Nephron (organoid): ENCODE data around the gene SH3BP5.
A peak's percentile ranks its signal among the peaks of the same experiment; 100 is the strongest.

Source experiments
- H3K27ac Mint-ChIP-seq, 3 experiments: 2 replicates each; pipeline ENCODE4 v1.8.0; 2020; ENCODE audit warnings: mixed read lengths in 3 of 3, mild to moderate bottlenecking in 2 of 3, moderate library complexity in 1 of 3
- H3K27me3 Mint-ChIP-seq: 2 replicates; pipeline ENCODE4 v1.8.0; 2021; ENCODE audit warnings: low read depth, mild to moderate bottlenecking, moderate library complexity, mixed read lengths
- H3K36me3 Mint-ChIP-seq: 2 replicates; pipeline ENCODE4 v1.8.0; 2020; ENCODE audit warnings: low read depth, mixed read lengths
- H3K4me1 Mint-ChIP-seq: 2 replicates; pipeline ENCODE4 v1.8.0; 2020; ENCODE audit warnings: mixed read lengths
- H3K4me3 Mint-ChIP-seq, 3 experiments: 2 replicates each; pipeline ENCODE4 v1.8.0; 2020; ENCODE audit warnings: mild to moderate bottlenecking in 3 of 3, mixed read lengths in 3 of 3, moderate library complexity in 2 of 3
- H3K9me3 Mint-ChIP-seq: 2 replicates; pipeline ENCODE4 v1.8.0; 2020; ENCODE audit warnings: mixed read lengths
- TF ChIP-seq, protein P1 (sequence below), 3 experiments: fragments of 200-600 bp; sonication (generic); IDR thresholded peaks; one replicate each; pipeline ENCODE4 v1.5.0; 2021; ENCODE audit warnings: antibody characterized with exemption in 3 of 3; ENCODE audit not compliant: unreplicated experiment in 3 of 3

The SH3BP5 gene

GRCh38 chr3:15329046-15330005 lies 3.1 kb downstream of the SH3BP5 start:
- TF ChIP-seq, protein P1, sequence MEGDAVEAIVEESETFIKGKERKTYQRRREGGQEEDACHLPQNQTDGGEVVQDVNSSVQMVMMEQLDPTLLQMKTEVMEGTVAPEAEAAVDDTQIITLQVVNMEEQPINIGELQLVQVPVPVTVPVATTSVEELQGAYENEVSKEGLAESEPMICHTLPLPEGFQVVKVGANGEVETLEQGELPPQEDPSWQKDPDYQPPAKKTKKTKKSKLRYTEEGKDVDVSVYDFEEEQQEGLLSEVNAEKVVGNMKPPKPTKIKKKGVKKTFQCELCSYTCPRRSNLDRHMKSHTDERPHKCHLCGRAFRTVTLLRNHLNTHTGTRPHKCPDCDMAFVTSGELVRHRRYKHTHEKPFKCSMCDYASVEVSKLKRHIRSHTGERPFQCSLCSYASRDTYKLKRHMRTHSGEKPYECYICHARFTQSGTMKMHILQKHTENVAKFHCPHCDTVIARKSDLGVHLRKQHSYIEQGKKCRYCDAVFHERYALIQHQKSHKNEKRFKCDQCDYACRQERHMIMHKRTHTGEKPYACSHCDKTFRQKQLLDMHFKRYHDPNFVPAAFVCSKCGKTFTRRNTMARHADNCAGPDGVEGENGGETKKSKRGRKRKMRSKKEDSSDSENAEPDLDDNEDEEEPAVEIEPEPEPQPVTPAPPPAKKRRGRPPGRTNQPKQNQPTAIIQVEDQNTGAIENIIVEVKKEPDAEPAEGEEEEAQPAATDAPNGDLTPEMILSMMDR (IDR thresholded peaks at IDR 0.05; ENCODE audit: unreplicated experiment in 3 of 3) = no peak
- H3K4me1 Mint-ChIP-seq = peaks cover 75% of the 10 kb centered on the region

DNA sequence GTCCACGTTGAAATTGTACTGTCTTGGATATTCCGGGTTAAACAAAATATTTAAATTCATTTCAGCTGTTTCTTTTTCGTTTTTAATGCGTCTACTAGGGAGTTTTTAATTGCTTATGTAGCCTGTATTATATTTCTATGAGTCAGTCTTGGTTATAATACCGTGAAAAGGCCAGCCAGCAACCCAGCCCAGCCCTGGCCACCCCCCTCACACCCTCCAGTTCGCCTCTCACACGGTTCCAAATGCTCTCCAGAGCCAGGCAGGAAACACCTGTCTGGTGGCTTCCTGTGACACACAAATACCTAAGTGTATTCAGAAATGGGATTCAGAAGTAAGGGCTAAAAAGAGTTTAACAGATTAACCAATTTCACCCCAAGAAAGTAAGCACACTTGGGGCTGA lies 4.4 kb downstream of the SH3BP5 start:
- H3K36me3 Mint-ChIP-seq = peaks cover 15% of the 10 kb centered on the region
- H3K27me3 Mint-ChIP-seq = peaks cover 3% of the 10 kb centered on the region
- peak overlapping the region in 1 of 3 experiments; percentile 49 for H3K4me3 Mint-ChIP-seq

More at GRCh38 chr3:15329046-15330005, 3.1 kb downstream of the SH3BP5 start:
- H3K27me3 Mint-ChIP-seq = peaks cover 4% of the 10 kb centered on the region
- peak overlapping the region; percentile 84 to 93 (median 93) for H3K27ac Mint-ChIP-seq
- H3K9me3 Mint-ChIP-seq = no peaks in the 10 kb centered on the region
- H3K4me3 Mint-ChIP-seq = peak overlapping the region; percentile 93 to 97 (median 96)
- peaks cover 12% of the 10 kb centered on the region for H3K36me3 Mint-ChIP-seq

GRCh38 chr3:15326673-15327072 lies 5.7 kb downstream of the SH3BP5 start:
- Mint-ChIP-seq H3K27ac (peak overlapping the region; percentile 79 to 93 (median 91)), H3K27me3 (no peaks in the 10 kb centered on the region), H3K36me3 (peaks cover 15% of the 10 kb centered on the region), H3K9me3 (no peaks in the 10 kb centered on the region), H3K4me3 (peak overlapping the region in 1 of 3 experiments; percentile 14), H3K4me1 (peaks cover 80% of the 10 kb centered on the region)
- TF ChIP-seq, protein P1 (IDR thresholded peaks at IDR 0.05; ENCODE audit: unreplicated experiment in 3 of 3) = no peak

More for the DNA sequence above, 4.4 kb downstream of the SH3BP5 start:
- Mint-ChIP-seq H3K4me1 (peaks cover 84% of the 10 kb centered on the region), H3K27ac (peak overlapping the region; percentile 64 to 93 (median 70)), H3K9me3 (no peaks in the 10 kb centered on the region)
- TF ChIP-seq, protein P1 (IDR thresholded peaks at IDR 0.05; ENCODE audit: unreplicated experiment in 3 of 3) = no peak

DNA sequence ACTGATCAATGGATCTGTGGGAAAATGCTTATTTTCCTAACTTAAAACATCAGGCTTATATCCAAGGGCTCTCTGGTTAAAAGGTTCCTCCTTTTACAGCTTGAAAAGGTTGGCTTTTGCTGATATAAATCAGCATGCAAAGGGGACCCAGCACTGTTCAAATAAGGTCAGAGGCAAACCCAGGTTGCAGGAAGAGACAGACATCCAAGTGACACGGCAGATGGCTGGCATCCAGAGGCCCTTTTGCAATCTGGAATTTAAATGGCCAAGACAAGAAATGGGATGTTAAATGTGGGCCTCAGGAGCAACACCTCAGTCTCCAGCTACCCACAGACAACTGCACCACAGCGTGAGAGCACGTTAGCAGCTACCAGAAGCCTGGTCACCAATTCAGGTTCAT lies 6.3 kb downstream of the SH3BP5 start:
- Mint-ChIP-seq H3K27me3 (no peaks in the 10 kb centered on the region), H3K9me3 (no peaks in the 10 kb centered on the region), H3K4me1 (peaks cover 80% of the 10 kb centered on the region), H3K4me3 (peak overlapping the region in 1 of 3 experiments; percentile 51), H3K27ac (peak overlapping the region; percentile 79 to 93 (median 91)), H3K36me3 (peaks cover 15% of the 10 kb centered on the region)
- TF ChIP-seq, protein P1 (IDR thresholded peaks at IDR 0.05; ENCODE audit: unreplicated experiment in 3 of 3) = no peak

- Mint-ChIP-seq H3K27me3 (no peaks in the 10 kb centered on the region), H3K27ac (peak overlapping the region; percentile 79 to 93 (median 91)), H3K9me3 (no peaks in the 10 kb centered on the region), H3K36me3 (peaks cover 15% of the 10 kb centered on the region), H3K4me3 (peak overlapping the region in 2 of 3 experiments; percentile 35 to 41), H3K4me1 (peaks cover 80% of the 10 kb centered on the region)
- TF ChIP-seq, protein P1 (IDR thresholded peaks at IDR 0.05; ENCODE audit: unreplicated experiment in 3 of 3) = no peak
Observed at GRCh38 chr3:15325228-15325627, 7.2 kb downstream of the SH3BP5 start.
